BLaER1 treated with 17β-estradiol and CSF1 and Interleukin-3, amounts not matched to agents 10 nM and 100 nM (cell line): ENCODE measurements around the gene CYP2A6.
"Not testable (repeated sequence)": the region's sequence is repeated elsewhere in the genome, so short reads cannot be mapped to it uniquely, and the experiment has no call there.

Source experiments
- H3K27ac ChIP-seq, 11 experiments: shearing (Covaris generic); formaldehyde crosslinking; 2 replicates each; pipeline ENCODE4 v1.8.1; 2022
- H3K27me3 ChIP-seq, 11 experiments: shearing (Covaris generic); formaldehyde crosslinking; 2 replicates each; pipeline ENCODE4 v1.8.1; 2022
- H3K36me3 ChIP-seq, 11 experiments: shearing (Covaris generic); formaldehyde crosslinking; 2 replicates each; pipeline ENCODE4 v1.8.1; 2022
- H3K4me1 ChIP-seq, 10 experiments: shearing (Covaris generic); formaldehyde crosslinking; 2 replicates each; pipeline ENCODE4 v1.8.1; 2022
- H3K4me2 ChIP-seq, 11 experiments: shearing (Covaris generic); formaldehyde crosslinking; 2 replicates each; pipeline ENCODE4 v1.8.1; 2022
- H3K4me3 ChIP-seq, 10 experiments: shearing (Covaris generic); formaldehyde crosslinking; 2 replicates each; pipeline ENCODE4 v1.8.1; 2022
- H3K9ac ChIP-seq, 11 experiments: shearing (Covaris generic); formaldehyde crosslinking; 2 replicates each; pipeline ENCODE4 v1.8.1; 2022
- H3K9me3 ChIP-seq, 11 experiments: shearing (Covaris generic); formaldehyde crosslinking; replicated peaks in 1 of 11; 2 replicates each; pipeline ENCODE4 v1.8.1; 2022
- H4K20me1 ChIP-seq, 11 experiments: shearing (Covaris generic); formaldehyde crosslinking; 2 replicates each; pipeline ENCODE4 v1.8.1; 2022
- Cebpa-rat ChIP-seq, 11 experiments: shearing (Covaris generic); IDR thresholded peaks; 2 replicates each; pipeline ENCODE4 v1.8.1; 2022

The CYP2A6 gene

GRCh38 chr19:40850277-40850676 lies at the start of gene CYP2A6:
TSS of gene CYP2A6 (minus strand) at chr19:40850447. CDS start at chr19:40850426, 21 bp downstream.
- H4K20me1 ChIP-seq, H3K4me2 ChIP-seq, H3K9me3 ChIP-seq, H3K4me1 ChIP-seq, H3K4me3 ChIP-seq, H3K27ac ChIP-seq, H3K9ac ChIP-seq, H3K36me3 ChIP-seq, H3K27me3 ChIP-seq: not testable (repeated sequence)

GRCh38 chr19:40899964-40900363 lies 49.7 kb upstream of the CYP2A6 start:
- not testable (repeated sequence) for H3K9ac ChIP-seq, H3K9me3 ChIP-seq, H3K4me3 ChIP-seq, H3K4me1 ChIP-seq, H3K36me3 ChIP-seq, H3K27me3 ChIP-seq, H4K20me1 ChIP-seq, H3K27ac ChIP-seq, H3K4me2 ChIP-seq

DNA sequence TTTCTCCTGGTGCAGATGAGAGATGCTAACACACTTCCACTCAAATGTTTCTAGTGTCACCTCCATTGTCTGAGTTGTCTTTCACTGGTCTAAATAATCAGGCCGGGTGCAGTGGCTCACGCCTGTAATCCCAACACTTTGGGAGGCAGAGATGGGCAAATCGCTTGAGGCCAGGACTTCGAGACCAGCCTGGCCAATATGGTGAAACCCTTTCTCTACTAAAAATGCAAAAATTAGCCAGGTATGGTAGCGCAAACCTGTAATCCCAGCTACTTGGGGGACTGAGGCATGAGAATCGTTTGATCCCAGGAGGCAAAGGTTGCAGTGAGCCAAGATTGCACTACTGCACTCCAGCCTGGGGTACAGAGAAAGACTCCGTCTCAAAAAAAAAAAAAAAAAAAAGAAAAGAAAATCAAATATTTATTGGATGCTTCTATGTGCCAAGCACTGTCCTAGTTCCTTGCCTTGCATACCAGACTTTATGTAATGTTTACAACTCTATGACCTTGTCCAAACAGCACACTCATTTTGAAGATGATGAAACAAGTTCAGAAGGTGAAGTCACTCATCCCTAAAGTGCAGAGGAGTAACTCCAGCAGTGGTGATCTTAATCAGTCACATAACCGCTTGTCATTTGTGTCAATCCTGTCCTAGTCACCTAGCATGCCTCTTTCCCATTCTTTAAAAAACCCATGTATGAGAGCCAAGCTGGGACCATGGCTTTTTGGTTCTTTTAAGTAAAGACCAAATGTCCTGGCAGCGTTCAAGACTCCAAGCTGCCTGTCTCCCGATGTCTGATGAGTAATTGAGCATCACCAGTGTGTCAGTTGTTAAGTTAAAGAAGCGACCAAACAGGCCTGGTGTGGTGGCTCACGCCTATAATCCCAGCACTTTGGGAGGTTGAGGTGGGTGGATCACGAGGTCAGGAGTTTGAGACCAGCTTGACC lies 46.9 kb upstream of the CYP2A6 start:
- H4K20me1 ChIP-seq, H3K9ac ChIP-seq, H3K36me3 ChIP-seq, H3K9me3 ChIP-seq, H3K4me3 ChIP-seq, H3K27me3 ChIP-seq, H3K27ac ChIP-seq, H3K4me1 ChIP-seq, H3K4me2 ChIP-seq: not testable (repeated sequence)

DNA sequence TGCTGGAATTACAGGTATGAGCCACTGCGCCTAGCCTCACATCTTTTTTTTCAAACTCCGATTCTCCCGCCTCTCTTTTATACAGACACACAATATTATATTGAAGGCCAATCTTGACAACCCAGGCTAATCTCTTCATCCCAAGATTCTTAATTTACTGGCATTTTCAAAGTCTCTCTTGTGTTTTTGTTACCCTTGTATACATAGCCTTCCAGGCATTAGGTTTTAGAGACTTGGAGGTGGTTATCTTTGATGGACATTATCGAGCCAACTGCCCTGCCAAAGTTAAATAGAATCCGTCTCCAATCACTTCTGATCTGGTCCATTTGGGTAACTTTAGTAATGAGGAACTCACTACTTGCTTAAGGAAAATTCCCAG lies 46.2 kb upstream of the CYP2A6 start:
- Histone ChIP-seq H3K9ac (no peak overlapping the region), H3K36me3 (no peaks in the 10 kb centered on the region), H3K9me3 (no peaks in the 10 kb centered on the region), H3K27me3 (no peaks in the 10 kb centered on the region), H3K4me3 (no peak overlapping the region), H3K27ac (no peak overlapping the region), H4K20me1 (no peaks in the 10 kb centered on the region), H3K4me2 (no peak overlapping the region), H3K4me1 (no peaks in the 10 kb centered on the region)
- TF ChIP-seq Cebpa-rat (IDR thresholded peaks at IDR 0.05), result no peak

DNA sequence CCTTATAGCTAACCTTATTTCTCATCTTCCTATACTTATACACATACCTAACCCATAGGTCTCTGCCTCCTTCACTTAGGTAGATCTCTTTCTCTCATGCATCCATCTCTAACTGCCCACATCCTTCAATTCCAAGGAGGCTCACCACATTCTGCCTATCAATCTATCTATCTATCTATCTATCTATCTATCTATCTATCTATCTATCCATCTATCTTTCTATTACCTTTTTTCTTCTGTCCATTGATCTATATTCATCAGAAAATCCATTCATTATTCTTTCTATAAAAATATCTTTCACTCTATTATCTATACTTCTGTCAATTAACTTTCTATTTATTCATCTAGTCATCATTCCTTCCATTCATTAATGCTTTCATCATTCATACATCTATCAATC lies 42.9 kb upstream of the CYP2A6 start:
- Histone ChIP-seq H3K4me1 (no peaks in the 10 kb centered on the region), H4K20me1 (no peaks in the 10 kb centered on the region)

DNA sequence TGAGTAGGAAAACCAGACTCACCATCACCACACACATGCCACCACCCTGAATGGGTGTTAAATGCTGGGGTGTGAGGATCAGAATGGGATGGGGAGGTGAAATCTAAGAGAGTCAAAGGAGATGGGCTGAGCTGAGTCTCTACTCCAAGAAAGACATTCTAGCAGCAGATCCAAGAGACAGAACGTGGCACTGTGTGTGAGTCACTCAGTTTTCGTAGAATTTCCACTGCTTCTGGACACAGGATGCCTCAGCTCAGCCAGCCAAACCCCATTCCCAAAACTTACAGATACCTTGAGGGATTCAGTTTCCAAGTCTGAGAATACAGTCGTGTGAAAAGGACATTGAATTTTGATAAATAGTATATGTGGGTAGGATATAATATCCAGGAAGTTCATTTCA lies 39.1 kb upstream of the CYP2A6 start:
- TF ChIP-seq Cebpa-rat (IDR thresholded peaks at IDR 0.05), result no peak
- H3K4me3 ChIP-seq, result no peak overlapping the region
- no peaks in the 10 kb centered on the region for H4K20me1 ChIP-seq
- H3K27ac ChIP-seq, result no peak overlapping the region
- no peaks in the 10 kb centered on the region for H3K4me1 ChIP-seq
- H3K9ac ChIP-seq, result no peak overlapping the region
- H3K27me3 ChIP-seq, result no peaks in the 10 kb centered on the region
- no peaks in the 10 kb centered on the region for H3K9me3 ChIP-seq
- H3K4me2 ChIP-seq, result no peak overlapping the region
- H3K36me3 ChIP-seq, result no peaks in the 10 kb centered on the region

More for the DNA sequence above, 42.9 kb upstream of the CYP2A6 start:
- no peaks in the 10 kb centered on the region for H3K36me3 ChIP-seq
- no peak overlapping the region for H3K4me2 ChIP-seq
- H3K9ac ChIP-seq, result no peak overlapping the region
- no peak overlapping the region for H3K27ac ChIP-seq
- no peaks in the 10 kb centered on the region for H3K27me3 ChIP-seq
- TF ChIP-seq Cebpa-rat (IDR thresholded peaks at IDR 0.05), result no peak
- no peaks in the 10 kb centered on the region for H3K9me3 ChIP-seq
- H3K4me3 ChIP-seq, result no peak overlapping the region

DNA sequence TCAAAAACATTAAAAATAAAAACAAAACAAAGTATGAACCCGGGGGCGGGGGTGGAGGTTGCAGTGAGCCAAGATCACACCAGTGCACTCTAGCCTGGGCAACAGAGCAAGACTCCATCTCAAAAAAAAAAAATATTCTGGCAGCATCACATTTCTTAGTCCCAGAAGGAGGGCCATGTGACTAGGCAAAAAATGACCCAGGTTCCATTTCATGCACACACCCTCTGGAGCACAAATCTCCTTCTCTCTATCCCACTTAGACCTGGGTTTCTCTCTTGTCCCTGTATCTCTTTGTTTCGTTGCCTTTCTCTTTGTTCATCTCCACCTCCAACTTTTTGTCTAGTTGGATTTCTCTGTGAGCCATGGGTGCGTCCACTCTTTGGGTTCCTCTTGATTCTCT lies 37.9 kb upstream of the CYP2A6 start:
- Histone ChIP-seq H3K27ac (no peak overlapping the region), H3K27me3 (no peaks in the 10 kb centered on the region), H4K20me1 (no peaks in the 10 kb centered on the region), H3K4me2 (no peak overlapping the region), H3K36me3 (no peaks in the 10 kb centered on the region), H3K9me3 (no peaks in the 10 kb centered on the region), H3K4me3 (no peak overlapping the region), H3K4me1 (no peaks in the 10 kb centered on the region), H3K9ac (no peak overlapping the region)
- no peak for TF ChIP-seq Cebpa-rat (IDR thresholded peaks at IDR 0.05)

DNA sequence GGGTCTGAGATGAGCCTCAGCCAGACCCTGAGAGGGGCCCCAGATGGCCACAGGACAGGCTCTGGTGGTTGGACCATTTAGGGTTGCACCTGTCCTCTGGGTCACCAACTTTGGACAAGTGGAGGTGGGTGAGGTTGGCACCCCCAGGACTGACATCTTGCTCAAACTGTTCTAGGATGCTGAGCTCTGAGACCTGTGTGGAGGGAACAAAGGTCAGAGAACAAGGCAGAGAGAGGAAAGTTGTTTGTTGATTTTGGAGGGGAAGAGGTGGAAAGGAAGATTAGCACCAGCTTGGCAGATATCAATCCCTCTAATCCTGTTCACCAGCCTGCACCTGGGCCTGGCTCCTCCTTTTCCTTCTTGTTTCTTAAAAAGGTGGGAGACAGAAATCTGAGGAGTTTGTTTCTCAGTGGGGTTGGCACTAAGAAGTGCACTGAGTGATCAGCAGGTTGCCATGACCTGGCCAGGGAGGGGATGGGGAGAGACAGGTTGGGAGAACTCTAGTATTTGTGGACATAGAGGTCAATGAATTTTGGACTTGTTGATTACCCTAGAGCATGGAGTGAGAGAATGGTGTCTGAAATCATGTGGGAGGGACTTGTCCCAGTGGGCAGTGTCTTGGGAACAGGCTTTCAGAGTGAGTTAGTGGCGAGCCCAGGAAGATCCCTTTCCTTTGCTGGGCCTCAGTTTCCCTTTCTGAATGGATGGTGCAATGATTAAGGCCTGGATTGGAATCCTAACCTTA lies 34.1 kb upstream of the CYP2A6 start:
- not testable (repeated sequence) for H3K4me3 ChIP-seq, H3K9ac ChIP-seq, H3K4me2 ChIP-seq, H4K20me1 ChIP-seq, H3K4me1 ChIP-seq, H3K9me3 ChIP-seq, H3K27ac ChIP-seq, H3K27me3 ChIP-seq, H3K36me3 ChIP-seq

DNA sequence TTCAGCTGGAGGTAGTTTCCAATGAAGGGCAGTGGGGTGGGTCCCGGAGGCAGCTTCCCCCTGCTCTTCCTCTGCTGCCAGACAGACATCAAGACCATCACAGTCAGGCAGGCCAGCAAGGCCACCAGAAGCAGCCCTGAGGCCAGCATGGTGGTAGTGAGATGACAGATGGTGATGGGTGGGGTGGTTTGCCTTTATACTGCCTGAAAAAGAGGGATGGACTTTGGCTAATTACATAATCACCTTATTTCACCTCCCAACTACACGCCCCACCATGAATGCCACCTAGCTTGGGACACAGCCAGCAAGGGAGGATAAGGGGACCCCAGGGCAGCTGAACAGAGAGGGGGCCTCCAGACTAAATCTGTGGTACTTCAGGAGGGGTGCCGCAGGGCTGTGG lies 31.8 kb upstream of the CYP2A6 start, which contains the start of gene CYP2A7:
Gene CYP2A7, minus strand, starts transcription at position 170 of the 400 bp plus-strand sequence. Its CDS starts 21 bp downstream, at position 149.
- H3K4me3 ChIP-seq, H3K27ac ChIP-seq, H4K20me1 ChIP-seq, H3K4me1 ChIP-seq, H3K9me3 ChIP-seq, H3K36me3 ChIP-seq, H3K27me3 ChIP-seq, H3K4me2 ChIP-seq, H3K9ac ChIP-seq: not testable (repeated sequence)

- not testable (repeated sequence) for H3K9me3 ChIP-seq, H3K4me1 ChIP-seq, H4K20me1 ChIP-seq, H3K27ac ChIP-seq, H3K27me3 ChIP-seq, H3K36me3 ChIP-seq, H3K4me2 ChIP-seq, H3K4me3 ChIP-seq, H3K9ac ChIP-seq
These were observed 29.1 kb upstream of the CYP2A6 start for GRCh38 chr19:40879349-40879748.

GRCh38 chr19:40875526-40875951 lies 25.3 kb upstream of the CYP2A6 start:
- peak overlapping the region in 8 of 10 experiments; percentile 20 to 53 (median 41); a peak in 10 of 20 replicates for H3K4me3 ChIP-seq
- not testable (repeated sequence) for H3K9ac ChIP-seq
- peak overlapping the region in 10 of 11 experiments; percentile 36 to 63 (median 45); a peak in 18 of 22 replicates for H3K4me2 ChIP-seq

GRCh38 chr19:40874874-40875273 lies 24.6 kb upstream of the CYP2A6 start:
- H4K20me1 ChIP-seq, H3K36me3 ChIP-seq, H3K27me3 ChIP-seq, H3K27ac ChIP-seq, H3K9ac ChIP-seq, H3K4me1 ChIP-seq, H3K9me3 ChIP-seq: not testable (repeated sequence)
- Histone ChIP-seq H3K4me3 (peak overlapping the region in 6 of 10 experiments; percentile 20 to 53 (median 40); a peak in 7 of 20 replicates), H3K4me2 (peak overlapping the region in 10 of 11 experiments; percentile 36 to 63 (median 45); a peak in 19 of 22 replicates)

More at GRCh38 chr19:40875526-40875951, 25.3 kb upstream of the CYP2A6 start:
- H3K27me3 ChIP-seq, H3K27ac ChIP-seq, H3K36me3 ChIP-seq, H3K4me1 ChIP-seq, H4K20me1 ChIP-seq, H3K9me3 ChIP-seq: not testable (repeated sequence)

- H3K9ac ChIP-seq, H3K36me3 ChIP-seq, H3K4me3 ChIP-seq, H3K27ac ChIP-seq, H3K4me2 ChIP-seq, H3K4me1 ChIP-seq, H3K27me3 ChIP-seq, H4K20me1 ChIP-seq, H3K9me3 ChIP-seq: not testable (repeated sequence)
These were observed 23.6 kb upstream of the CYP2A6 start for GRCh38 chr19:40873873-40874272.
